Gastroesophageal sphincter (tissue), 4 donors: ENCODE results near the gene ZER1. TPM values are rescaled to one million over a fixed set of nuclear protein-coding genes. Genes with fewer than 3 reads are reported as not detected.
A peak's percentile ranks its signal among the peaks of the same experiment; 100 is the strongest.

Experiments
- ATAC-seq: fragments of 150-250 bp; one replicate; pipeline ENCODE4 v1.9.1; 2016; ENCODE audit warnings: mild to moderate bottlenecking, moderate library complexity
- H3K27ac ChIP-seq, 4 donors: fragments of 200-600 bp; sonication (generic) in 3 of 4; 1 replicate in 3 of 4; 2 replicates in 1 of 4; pipeline ENCODE4 v1.5.1; 2016 to 2019
- H3K27me3 ChIP-seq: fragments of 200-600 bp; sonication (generic); one replicate; pipeline ENCODE4 v1.5.1; 2019
- H3K36me3 ChIP-seq, 2 donors: fragments of 200-600 bp; sonication (generic); one replicate each; pipeline ENCODE4 v1.5.1; 2019; ENCODE audit warnings: control low read depth in 1 of 2
- H3K4me1 ChIP-seq, 3 donors: fragments of 200-600 bp; sonication (generic); 1 replicate in 2 of 3; 2 replicates in 1 of 3; pipeline ENCODE4 v1.5.1; 2016 to 2019; ENCODE audit warnings: control low read depth in 2 of 3
- H3K4me3 ChIP-seq, 2 donors: fragments of 200-600 bp; sonication (generic); one replicate each; pipeline ENCODE4 v1.5.1; 2019; ENCODE audit warnings: mild to moderate bottlenecking in 1 of 2, moderate library complexity in 1 of 2
- H3K9me3 ChIP-seq, 3 donors: fragments of 200-600 bp; sonication (generic); one replicate each; pipeline ENCODE4 v1.5.1; 2017 to 2019; ENCODE audit warnings: control low read depth in 2 of 3
- CTCF ChIP-seq, 4 experiments: fragments of 200-600 bp in 2 of 4; fragments of 450-650 bp in 2 of 4; sonication (generic) in 1 of 4; IDR thresholded peaks; one replicate each; pipeline ENCODE4 v1.5.1; 2017 to 2019; ENCODE audit warnings: antibody characterized with exemption in 4 of 4, mild to moderate bottlenecking in 2 of 4, moderate library complexity in 2 of 4
- EP300 ChIP-seq: sonication (generic); formaldehyde crosslinking; IDR thresholded peaks from one replicate; pipeline ENCODE4 v1.6.1; 2017; ENCODE audit warnings: antibody characterized with exemption, mild to moderate bottlenecking
- POLR2A ChIP-seq, 2 donors: fragments of 450-650 bp; IDR thresholded peaks; one replicate each; pipeline ENCODE4 v1.6.1; 2017; ENCODE audit warnings: antibody characterized with exemption in 2 of 2, mild to moderate bottlenecking in 2 of 2, moderate library complexity in 1 of 2
- POLR2AphosphoS5 ChIP-seq: sonication (generic); formaldehyde crosslinking; IDR thresholded peaks from one replicate; pipeline ENCODE4 v1.6.1; 2017; ENCODE audit warnings: antibody characterized with exemption
- WGBS, 2 donors: methylation state at CpG; one replicate each; pipeline ENCODE4 v1.1.5; 2018; ENCODE audit warnings: low coverage in 1 of 2; 5-methylcytosine and 5-hydroxymethylcytosine counted together
- total RNA-seq, 4 donors: library from RNA; depleted of rRNA; stranded (reverse); fragments of >200 nt; gene quantifications; one replicate each; pipeline ENCODE4 v1.1.0, GENCODE V29; 2016

ZER1 gene
- total RNA-seq, 4 donors from 2014 or later = 55.1 to 104 (median 60.2) TPM

DNA sequence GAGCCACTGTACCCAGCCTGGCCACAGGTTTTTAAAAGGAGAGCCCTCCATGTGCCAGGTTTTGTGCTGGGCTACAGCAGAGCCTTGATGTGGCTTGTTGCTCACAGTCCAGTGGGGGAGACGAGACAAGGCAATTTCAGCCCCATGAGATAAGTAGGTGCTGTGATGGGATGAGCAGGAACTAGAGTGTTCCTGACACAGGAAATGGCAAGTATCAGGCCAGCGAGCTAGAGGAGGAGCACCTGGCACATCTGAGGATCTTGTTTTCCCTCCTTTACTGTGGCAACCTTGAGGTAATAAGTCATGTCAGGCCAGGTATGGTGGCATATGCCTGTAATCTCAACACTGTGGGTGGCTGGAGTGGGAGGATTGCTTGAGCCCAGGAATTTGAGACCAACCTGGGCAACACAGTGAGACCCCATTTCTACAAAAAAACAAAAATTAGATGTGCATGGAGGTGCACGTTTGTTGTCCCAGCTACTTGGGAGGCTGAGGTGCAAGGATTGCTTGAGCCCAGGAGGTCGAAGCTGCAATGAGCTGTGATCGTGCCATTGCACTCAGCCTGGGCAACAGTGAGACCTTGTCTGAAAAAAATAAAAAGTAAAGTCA, 44.0 kb downstream of the ZER1 start:
- no peak for ATAC-seq
- Histone ChIP-seq H3K27ac (no peak overlapping the region), H3K4me1 (peaks cover 0 to 20% (median 0%) of the 10 kb centered on the region in 3 donors), H3K36me3 (peaks cover 0 to 33% of the 10 kb centered on the region in 2 donors), H3K9me3 (no peaks in the 10 kb centered on the region), H3K4me3 (no peak overlapping the region), H3K27me3 (no peaks in the 10 kb centered on the region)
- 80% methylated on average over 1 to 5 of the region's 5 CpGs for WGBS, 2 donors
- no peak for TF ChIP-seq EP300
- TF ChIP-seq POLR2A (IDR thresholded peaks at IDR 0.05) = no peak
- TF ChIP-seq CTCF (IDR thresholded peaks at IDR 0.05) = no peak
- no peak for TF ChIP-seq POLR2AphosphoS5

GRCh38 chr9:128724744-128725211, 46.9 kb downstream of the ZER1 start:
- Histone ChIP-seq H3K4me1 (peaks cover 0 to 21% (median 0%) of the 10 kb centered on the region in 3 donors), H3K27ac (peak overlapping the region; percentile 27 to 83 (median 80)), H3K36me3 (peaks cover 0 to 23% of the 10 kb centered on the region in 2 donors), H3K4me3 (peak overlapping the region; percentile 34 to 58), H3K9me3 (no peaks in the 10 kb centered on the region), H3K27me3 (no peaks in the 10 kb centered on the region)
- TF ChIP-seq CTCF (IDR thresholded peaks at IDR 0.05) (no peak), POLR2A (IDR thresholded peaks at IDR 0.05) (peak in 1 of 2 donors; percentile 25)
- WGBS, 2 donors = 0 to 8% methylated on average over 1 to 10 of the region's 10 CpGs
- ATAC-seq = peak; percentile 68

GRCh38 chr9:128723866-128724743, 47.6 kb downstream of the ZER1 start, which contains the start of gene ZDHHC12:
Gene ZDHHC12 (minus strand): TSS chr9:128724127. CDS start chr9:128724093, 34 bp downstream.
- H3K4me3 ChIP-seq = peak within 1 kb of the TSS; percentile 34 to 58
- TF ChIP-seq POLR2AphosphoS5 (peak; percentile 78), POLR2A (IDR thresholded peaks at IDR 0.05) (peak; percentile 86 to 93), CTCF (IDR thresholded peaks at IDR 0.05) (no peak), EP300 (no peak)
- H3K36me3 ChIP-seq = peaks cover 0 to 20% of the 10 kb centered on the region in 2 donors
- 0 to 16% methylated on average over 4 to 7 of the region's 68 CpGs for WGBS, 2 donors
- peaks cover 0 to 21% (median 0%) of the 10 kb centered on the region in 3 donors for H3K4me1 ChIP-seq
- peak within 1 kb of the TSS; percentile 27 to 83 (median 80) for H3K27ac ChIP-seq
- peak; percentile 95 for ATAC-seq
- H3K27me3 ChIP-seq = no peaks in the 10 kb centered on the region
- H3K9me3 ChIP-seq = no peaks in the 10 kb centered on the region

GRCh38 chr9:128723352-128723865, 48.3 kb downstream of the ZER1 start:
- Histone ChIP-seq H3K27me3 (no peaks in the 10 kb centered on the region), H3K36me3 (peaks cover 0 to 20% of the 10 kb centered on the region in 2 donors), H3K27ac (peak overlapping the region; percentile 27 to 83 (median 80)), H3K9me3 (no peaks in the 10 kb centered on the region), H3K4me1 (peaks cover 0 to 21% (median 0%) of the 10 kb centered on the region in 3 donors), H3K4me3 (peak overlapping the region; percentile 34 to 58)
- 18 to 33% methylated on average over 4 to 7 of the region's 7 CpGs for WGBS, 2 donors
- no peak for TF ChIP-seq EP300
- no peak for TF ChIP-seq POLR2AphosphoS5
- TF ChIP-seq CTCF (IDR thresholded peaks at IDR 0.05) = no peak
- no peak for TF ChIP-seq POLR2A (IDR thresholded peaks at IDR 0.05)
- ATAC-seq = no peak
